Right lobe of liver (tissue), 6 donors: ENCODE data around the gene CPNE7. TPM values are rescaled to one million over a fixed set of nuclear protein-coding genes. Genes with fewer than 3 reads are reported as not detected.

Source experiments
- ATAC-seq, 4 donors: fragments of 200-7000 bp; cut with Tn5 transposase; one replicate each; pipeline ENCODE4 v1.9.1; 2020; ENCODE audit warnings: mild to moderate bottlenecking in 4 of 4, moderate library complexity in 4 of 4
- DNase-seq, 3 donors: peaks; one replicate each; pipeline ENCODE4 v3.0.0-alpha.2; 2020
- H3K27ac ChIP-seq, 3 donors: fragments of 200-600 bp; one replicate each; pipeline ENCODE4 v1.8.0; 2022
- H3K27me3 ChIP-seq, 2 donors: fragments of 200-600 bp; one replicate each; pipeline ENCODE4 v1.8.0; 2022
- H3K36me3 ChIP-seq, 4 donors: fragments of 200-600 bp; sonication (generic) in 1 of 4; one replicate each; pipeline versions ENCODE4 v1.5.1 to v1.8.0; 2017 to 2022; ENCODE audit warnings: control low read depth in 1 of 4
- H3K4me1 ChIP-seq, 4 donors: fragments of 200-600 bp; sonication (generic) in 1 of 4; one replicate each; pipeline versions ENCODE4 v1.5.1 to v1.8.0; 2017 to 2022; ENCODE audit warnings: control low read depth in 1 of 4
- H3K4me3 ChIP-seq, 3 donors: fragments of 200-600 bp; one replicate each; pipeline ENCODE4 v1.8.0; 2022
- H3K9me3 ChIP-seq, 4 donors: fragments of 200-600 bp; sonication (generic) in 1 of 4; one replicate each; pipeline versions ENCODE4 v1.5.1 to v1.8.0; 2017 to 2022; ENCODE audit warnings: control low read depth in 1 of 4
- CTCF ChIP-seq, 4 donors: fragments of 200-600 bp in 3 of 4; fragments of 450-650 bp in 1 of 4; IDR thresholded peaks; one replicate each; pipeline versions ENCODE4 v1.5.1 to v1.8.0; 2016 to 2022; ENCODE audit warnings: antibody characterized with exemption in 4 of 4, mild to moderate bottlenecking in 2 of 4
- POLR2A ChIP-seq: fragments of 450-650 bp; IDR thresholded peaks from one replicate; pipeline ENCODE4 v1.6.1; 2017; ENCODE audit warnings: antibody characterized with exemption, mild to moderate bottlenecking
- WGBS: methylation state at CpG from one replicate; pipeline ENCODE4 v1.1.6; 2018; ENCODE audit warnings: low coverage, low lambda C conversion rate; ENCODE audit not compliant: insufficient coverage; ENCODE audit errors: missing lambda C conversion rate; 5-methylcytosine and 5-hydroxymethylcytosine counted together
- intact Hi-C, 2 donors: fragments of 100-400 bp; cut with DNase I; formaldehyde crosslinking; loops; one replicate each; pipeline versions ENCODE4 v1.11.2 to v1.14.1; 2022
- total RNA-seq, 6 experiments: library from RNA; depleted of rRNA in 2 of 6; stranded (reverse); fragments of >200 nt in 2 of 6; fragmentation: NEBNext Ultra II Directional in 3 of 6; extraction: Animal tissue kit (Norgen Biotek cat#: 25700) in 3 of 6; gene quantifications; one replicate each; pipeline versions ENCODE4 v1.1.0 to v1.2.4, GENCODE V29; 2016 to 2023
- donor health status: DM: no; HTN: yes; CAD: no.
- donor health status: DM: no; HTN: no; CAD: no.
- donor health status: DM: no; HTN: no; CAD: no.
- donor health status: DM: no; HTN: yes; CAD: no.
- donor health status: DM: no; HTN: yes; CAD: no.

The CPNE7 gene
- total RNA-seq, 6 experiments from 2014 or later, result 0.33 to 3.7 (median 0.77) TPM

GRCh38 chr16:89555780-89556179 lies 19.8 kb upstream of the CPNE7 start:
- intact Hi-C loops, result no loop called here
- Histone ChIP-seq H3K36me3 (peaks cover 0 to 28% (median 2%) of the 10 kb centered on the region in 4 donors), H3K4me3 (no peak overlapping the region), H3K27me3 (no peaks in the 10 kb centered on the region), H3K27ac (no peak overlapping the region), H3K9me3 (no peaks in the 10 kb centered on the region), H3K4me1 (peaks cover 0 to 11% (median 0%) of the 10 kb centered on the region in 4 donors)
- ATAC-seq (no peak), DNase-seq (no peak)
- 79% methylated on average over 8 of the region's 13 CpGs for WGBS
- TF ChIP-seq POLR2A (no peak), CTCF (IDR thresholded peaks at IDR 0.05) (no peak)

- ATAC-seq (peak; percentile 63 to 72 (median 66)), DNase-seq (peak; percentile 83 to 90 (median 86))
- Histone ChIP-seq H3K27ac (peak overlapping the region in 1 of 3 donors; percentile 6), H3K36me3 (peaks cover 3 to 31% (median 7%) of the 10 kb centered on the region in 4 donors), H3K9me3 (no peaks in the 10 kb centered on the region), H3K27me3 (no peaks in the 10 kb centered on the region), H3K4me1 (peaks cover 0 to 20% (median 7%) of the 10 kb centered on the region in 4 donors), H3K4me3 (no peak overlapping the region)
- intact Hi-C loops, result no loop called here
- WGBS, result 46% methylated on average over 10 of the region's 34 CpGs
- TF ChIP-seq POLR2A (no peak), CTCF (IDR thresholded peaks at IDR 0.05) (peak; percentile 78 to 88 (median 85))
Measured at GRCh38 chr16:89556750-89557689, 18.5 kb upstream of the CPNE7 start.

GRCh38 chr16:89557690-89558490 lies 17.7 kb upstream of the CPNE7 start:
- no peaks in the 10 kb centered on the region for H3K9me3 ChIP-seq
- no peak for TF ChIP-seq POLR2A
- TF ChIP-seq CTCF (IDR thresholded peaks at IDR 0.05), result no peak
- DNase-seq (no peak), ATAC-seq (no peak)
- intact Hi-C loops, result no loop called here
- no peak overlapping the region for H3K27ac ChIP-seq
- 84% methylated on average over 5 of the region's 19 CpGs for WGBS
- peaks cover 0 to 28% (median 12%) of the 10 kb centered on the region in 4 donors for H3K4me1 ChIP-seq
- no peaks in the 10 kb centered on the region for H3K27me3 ChIP-seq
- no peak overlapping the region for H3K4me3 ChIP-seq
- peaks cover 9 to 36% (median 14%) of the 10 kb centered on the region in 4 donors for H3K36me3 ChIP-seq

- TF ChIP-seq POLR2A (peak; percentile 98), CTCF (IDR thresholded peaks at IDR 0.05) (no peak)
- peak within 1 kb of the TSS; percentile 86 to 93 (median 87) for H3K4me3 ChIP-seq
- peak within 1 kb of the TSS; percentile 90 to 97 (median 94) for H3K27ac ChIP-seq
- intact Hi-C loops, result no loop called here
- no peaks in the 10 kb centered on the region for H3K27me3 ChIP-seq
- no peaks in the 10 kb centered on the region for H3K9me3 ChIP-seq
- 0% methylated on average over 7 of the region's 87 CpGs for whole genome bisulfite sequencing
- ATAC-seq (peak; percentile 84 to 92 (median 91)), DNase-seq (peak; percentile 95 to 97 (median 96))
- H3K4me1 ChIP-seq, result peaks cover 0 to 35% (median 18%) of the 10 kb centered on the region in 4 donors
- peaks cover 16 to 34% (median 27%) of the 10 kb centered on the region in 4 donors for H3K36me3 ChIP-seq
Measured at GRCh38 chr16:89560378-89561141, 15.0 kb upstream of the CPNE7 start, which contains the start of gene RPL13. RPL13 (plus strand) TSS chr16:89560682; CDS start chr16:89560960, 278 bp downstream.
